A673 (cell line): ENCODE results near the gene KCNAB3.

Source experiments
- CTCF ChIP-seq: fragments of 300-800, 200-600 bp; sonication (generic); conservative IDR thresholded peaks from 2 replicates; pipeline ENCODE4 v1.5.1; 2017; ENCODE audit warnings: low read depth, mild to moderate bottlenecking, antibody characterized with exemption, low read length, moderate library complexity, mixed read lengths
- EZH2 ChIP-seq: fragments of 200-600 bp; sonication (generic); IDR thresholded peaks from 2 replicates; pipeline ENCODE4 v1.6.1; 2017; ENCODE audit warnings: borderline replicate concordance, low read depth, mild to moderate bottlenecking, mixed read lengths, antibody characterized with exemption, low read length; ENCODE audit not compliant: poor library complexity, severe bottlenecking

GRCh38 chr17:7910281-7910680 is 19.4 kb downstream of the KCNAB3 start:
- TF ChIP-seq CTCF (no peak), EZH2 (no peak)
